ENCODE data around the gene PERM1.

The PERM1 gene

GRCh38 chr1:974293-974640 lies 7.6 kb downstream of the PERM1 start:
- Histone ChIP-seq H3K9ac (ENCODE audit: low read length) (no peak overlapping the region), H3K18ac (ENCODE audit: low read length) (no peak overlapping the region), H4K8ac (ENCODE audit: low read depth, low read length) (no peak overlapping the region), H3K4ac (ENCODE audit: low read depth, low read length) (no peak overlapping the region), H2BK15ac (replicated peaks; ENCODE audit: low read depth) (no peak overlapping the region), H3K27me3 (ENCODE audit: insufficient read depth, low read length, poor library complexity) (no peaks in the 10 kb centered on the region), H3K27ac (ENCODE audit: low read depth, low read length) (no peak overlapping the region), H4K5ac (ENCODE audit: low read length) (no peak overlapping the region), H3K4me2 (ENCODE audit: low read length) (no peak overlapping the region), H3K36me3 (ENCODE audit: control insufficient read depth, insufficient read depth, low read length) (no peaks in the 10 kb centered on the region), H2AK5ac (ENCODE audit: low read length) (no peak overlapping the region), H3K79me1 (ENCODE audit: low read length) (no peaks in the 10 kb centered on the region), H3K23ac (ENCODE audit: low read length) (no peak overlapping the region), H2BK120ac (ENCODE audit: low read depth, low read length) (no peak overlapping the region), H3K4me1 (ENCODE audit: control insufficient read depth, low read depth, low read length) (no peaks in the 10 kb centered on the region), H3K79me2 (ENCODE audit: control insufficient read depth, insufficient read depth, low read length) (no peaks in the 10 kb centered on the region), H3K4me3 (ENCODE audit: low read length) (no peak overlapping the region), H3K56ac (ENCODE audit: low read length) (no peak overlapping the region), H2BK5ac (ENCODE audit: low read length) (no peak overlapping the region)
- WGBS (ENCODE audit: extremely low coverage, insufficient coverage, low lambda C conversion rate) = no CpG with 5 or more reads among the region's 11 CpGs
- no peak for DNase-seq

- Histone ChIP-seq H3K79me1 (ENCODE audit: low read length) (no peaks in the 10 kb centered on the region), H4K5ac (ENCODE audit: low read length) (no peak overlapping the region), H2BK5ac (ENCODE audit: low read length) (no peak overlapping the region), H3K27ac (ENCODE audit: low read depth, low read length) (no peak overlapping the region), H3K56ac (ENCODE audit: low read length) (no peak overlapping the region), H3K9ac (ENCODE audit: low read length) (no peak overlapping the region), H3K18ac (ENCODE audit: low read length) (no peak overlapping the region), H3K36me3 (ENCODE audit: control insufficient read depth, insufficient read depth, low read length) (no peaks in the 10 kb centered on the region), H3K4me2 (ENCODE audit: low read length) (no peak overlapping the region), H4K8ac (ENCODE audit: low read depth, low read length) (no peak overlapping the region), H3K23ac (ENCODE audit: low read length) (no peak overlapping the region), H3K79me2 (ENCODE audit: control insufficient read depth, insufficient read depth, low read length) (no peaks in the 10 kb centered on the region), H3K27me3 (ENCODE audit: insufficient read depth, low read length, poor library complexity) (no peaks in the 10 kb centered on the region), H2AK5ac (ENCODE audit: low read length) (no peak overlapping the region), H2BK120ac (ENCODE audit: low read depth, low read length) (no peak overlapping the region), H3K4ac (ENCODE audit: low read depth, low read length) (no peak overlapping the region), H2BK15ac (replicated peaks; ENCODE audit: low read depth) (no peak overlapping the region), H3K4me3 (ENCODE audit: low read length) (no peak overlapping the region), H3K4me1 (ENCODE audit: control insufficient read depth, low read depth, low read length) (no peaks in the 10 kb centered on the region)
- DNase-seq = no peak
- WGBS (ENCODE audit: extremely low coverage, insufficient coverage, low lambda C conversion rate) = no CpG with 5 or more reads among the region's 28 CpGs
These were observed 8.2 kb downstream of the PERM1 start for GRCh38 chr1:973459-974292.

GRCh38 chr1:972726-973458 lies 9.0 kb downstream of the PERM1 start:
- Histone ChIP-seq H2AK5ac (ENCODE audit: low read length) (no peak overlapping the region), H3K9ac (ENCODE audit: low read length) (no peak overlapping the region), H2BK120ac (ENCODE audit: low read depth, low read length) (no peak overlapping the region), H3K79me1 (ENCODE audit: low read length) (no peaks in the 10 kb centered on the region), H3K4ac (ENCODE audit: low read depth, low read length) (no peak overlapping the region), H4K5ac (ENCODE audit: low read length) (no peak overlapping the region), H3K56ac (ENCODE audit: low read length) (no peak overlapping the region), H2BK5ac (ENCODE audit: low read length) (no peak overlapping the region), H3K27me3 (ENCODE audit: insufficient read depth, low read length, poor library complexity) (no peaks in the 10 kb centered on the region), H3K18ac (ENCODE audit: low read length) (no peak overlapping the region), H3K4me2 (ENCODE audit: low read length) (no peak overlapping the region), H4K8ac (ENCODE audit: low read depth, low read length) (no peak overlapping the region), H3K27ac (ENCODE audit: low read depth, low read length) (no peak overlapping the region), H3K36me3 (ENCODE audit: control insufficient read depth, insufficient read depth, low read length) (no peaks in the 10 kb centered on the region), H3K4me1 (ENCODE audit: control insufficient read depth, low read depth, low read length) (no peaks in the 10 kb centered on the region), H3K4me3 (ENCODE audit: low read length) (no peak overlapping the region), H2BK15ac (replicated peaks; ENCODE audit: low read depth) (no peak overlapping the region), H3K23ac (ENCODE audit: low read length) (no peak overlapping the region), H3K79me2 (ENCODE audit: control insufficient read depth, insufficient read depth, low read length) (no peaks in the 10 kb centered on the region)
- DNase-seq = no peak
- WGBS (ENCODE audit: extremely low coverage, insufficient coverage, low lambda C conversion rate) = no CpG with 5 or more reads among the region's 28 CpGs

GRCh38 chr1:971751-972506 lies 10.0 kb downstream of the PERM1 start:
- Histone ChIP-seq H4K5ac (ENCODE audit: low read length) (no peak overlapping the region), H3K4ac (ENCODE audit: low read depth, low read length) (no peak overlapping the region), H4K8ac (ENCODE audit: low read depth, low read length) (no peak overlapping the region), H3K79me1 (ENCODE audit: low read length) (no peaks in the 10 kb centered on the region), H3K36me3 (ENCODE audit: control insufficient read depth, insufficient read depth, low read length) (no peaks in the 10 kb centered on the region), H3K27ac (ENCODE audit: low read depth, low read length) (no peak overlapping the region), H3K18ac (ENCODE audit: low read length) (no peak overlapping the region), H2BK5ac (ENCODE audit: low read length) (no peak overlapping the region), H3K9ac (ENCODE audit: low read length) (no peak overlapping the region), H3K23ac (ENCODE audit: low read length) (no peak overlapping the region), H3K4me3 (ENCODE audit: low read length) (no peak overlapping the region), H3K4me1 (ENCODE audit: control insufficient read depth, low read depth, low read length) (no peaks in the 10 kb centered on the region), H2BK120ac (ENCODE audit: low read depth, low read length) (no peak overlapping the region), H3K27me3 (ENCODE audit: insufficient read depth, low read length, poor library complexity) (no peaks in the 10 kb centered on the region), H2BK15ac (replicated peaks; ENCODE audit: low read depth) (no peak overlapping the region), H2AK5ac (ENCODE audit: low read length) (no peak overlapping the region), H3K56ac (ENCODE audit: low read length) (no peak overlapping the region), H3K79me2 (ENCODE audit: control insufficient read depth, insufficient read depth, low read length) (no peaks in the 10 kb centered on the region), H3K4me2 (ENCODE audit: low read length) (no peak overlapping the region)
- no CpG with 5 or more reads among the region's 34 CpGs for WGBS (ENCODE audit: extremely low coverage, insufficient coverage, low lambda C conversion rate)
- DNase-seq = no peak

GRCh38 chr1:970973-971730 lies 10.7 kb downstream of the PERM1 start:
- no peak overlapping the region for H3K23ac ChIP-seq (ENCODE audit: low read length)

More at GRCh38 chr1:970973-971730, 10.7 kb downstream of the PERM1 start:
- no peak for DNase-seq
- H3K4me3 ChIP-seq (ENCODE audit: low read length) = no peak overlapping the region
- no peak overlapping the region for H3K9ac ChIP-seq (ENCODE audit: low read length)
- H2BK120ac ChIP-seq (ENCODE audit: low read depth, low read length) = no peak overlapping the region
- no peak overlapping the region for H2AK5ac ChIP-seq (ENCODE audit: low read length)
- no peak overlapping the region for H3K27ac ChIP-seq (ENCODE audit: low read depth, low read length)
- no peak overlapping the region for H4K5ac ChIP-seq (ENCODE audit: low read length)
- no peak overlapping the region for H4K8ac ChIP-seq (ENCODE audit: low read depth, low read length)
- no peak overlapping the region for H3K4ac ChIP-seq (ENCODE audit: low read depth, low read length)
- H2BK5ac ChIP-seq (ENCODE audit: low read length) = no peak overlapping the region
- H3K56ac ChIP-seq (ENCODE audit: low read length) = no peak overlapping the region
- H3K4me2 ChIP-seq (ENCODE audit: low read length) = no peak overlapping the region
- no CpG with 5 or more reads among the region's 42 CpGs for WGBS (ENCODE audit: extremely low coverage, insufficient coverage, low lambda C conversion rate)
- H3K18ac ChIP-seq (ENCODE audit: low read length) = no peak overlapping the region
- H2BK15ac ChIP-seq (replicated peaks; ENCODE audit: low read depth) = no peak overlapping the region
- H3K36me3 ChIP-seq (ENCODE audit: control insufficient read depth, insufficient read depth, low read length) = no peaks in the 10 kb centered on the region
- H3K4me1 ChIP-seq (ENCODE audit: control insufficient read depth, low read depth, low read length) = no peaks in the 10 kb centered on the region
- no peaks in the 10 kb centered on the region for H3K79me1 ChIP-seq (ENCODE audit: low read length)
- H3K27me3 ChIP-seq (ENCODE audit: insufficient read depth, low read length, poor library complexity) = no peaks in the 10 kb centered on the region
- no peaks in the 10 kb centered on the region for H3K79me2 ChIP-seq (ENCODE audit: control insufficient read depth, insufficient read depth, low read length)

Measured in mesendoderm (in vitro differentiated cells).